ENCODE measurements around the gene NSD1.
"Not testable (repeated sequence)": the region's sequence is repeated elsewhere in the genome, so short reads cannot be mapped to it uniquely, and the experiment has no call there.

The NSD1 gene

DNA sequence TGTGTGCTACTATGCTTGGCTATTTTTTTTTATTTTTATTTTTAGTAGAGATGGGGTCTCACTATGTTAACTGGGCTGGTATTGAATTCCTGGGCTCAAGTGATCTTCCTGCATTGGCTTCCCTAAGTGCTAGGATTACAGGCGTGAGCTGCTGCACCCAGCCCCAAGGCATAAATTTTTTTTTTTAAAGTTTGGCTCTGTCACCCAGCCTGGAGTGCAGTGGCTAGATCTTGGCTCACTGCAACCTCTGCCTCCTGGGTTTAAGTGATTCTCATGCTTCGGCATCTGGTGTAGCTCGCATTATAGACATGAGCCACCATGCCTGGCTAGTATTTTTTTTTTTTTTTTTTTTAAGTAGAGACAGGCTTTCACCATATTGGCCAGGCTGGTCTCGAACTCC is 99.6 kb downstream of the NSD1 start:
- no peak overlapping the region for H3K4me3 ChIP-seq (ENCODE audit: low read depth, low read length)
- no peaks in the 10 kb centered on the region; the same call in 1 of the 2 replicates for H3K4me1 ChIP-seq (ENCODE audit: control insufficient read depth, insufficient read depth, low read length)
- H3K36me3 ChIP-seq (ENCODE audit: control insufficient read depth, insufficient read depth, low read length): peaks cover 68% of the 10 kb centered on the region
- no peaks in the 10 kb centered on the region for H3K9me3 ChIP-seq (ENCODE audit: control insufficient read depth, insufficient read depth, low read length)
- no peak overlapping the region for H3K9ac ChIP-seq (ENCODE audit: low read depth, low read length)
- no peak overlapping the region for H3K27ac ChIP-seq (ENCODE audit: low read depth, low read length)
- no peaks in the 10 kb centered on the region for H3K27me3 ChIP-seq (ENCODE audit: control insufficient read depth, insufficient read depth, low read length)

DNA sequence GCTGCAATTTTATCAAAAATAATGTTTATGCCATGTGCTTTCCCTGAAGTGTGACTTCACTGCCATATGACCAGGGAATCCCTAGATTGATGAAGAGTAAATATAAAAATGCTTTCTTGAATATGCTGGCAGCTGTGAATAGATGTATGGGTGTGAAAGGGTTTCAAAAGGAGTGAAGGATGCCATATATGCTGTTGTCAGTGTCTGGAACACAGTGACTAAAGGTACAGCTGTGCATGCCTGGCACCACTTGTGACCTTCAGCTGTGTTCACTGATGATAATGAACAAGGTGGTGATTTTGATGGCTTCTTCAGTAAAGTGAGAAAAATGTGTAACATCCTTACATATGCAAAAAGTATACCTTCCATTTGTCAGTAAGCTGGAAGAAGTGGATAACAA is 100.2 kb downstream of the NSD1 start:
- H3K27ac ChIP-seq (ENCODE audit: low read depth, low read length): no peak overlapping the region

DNA sequence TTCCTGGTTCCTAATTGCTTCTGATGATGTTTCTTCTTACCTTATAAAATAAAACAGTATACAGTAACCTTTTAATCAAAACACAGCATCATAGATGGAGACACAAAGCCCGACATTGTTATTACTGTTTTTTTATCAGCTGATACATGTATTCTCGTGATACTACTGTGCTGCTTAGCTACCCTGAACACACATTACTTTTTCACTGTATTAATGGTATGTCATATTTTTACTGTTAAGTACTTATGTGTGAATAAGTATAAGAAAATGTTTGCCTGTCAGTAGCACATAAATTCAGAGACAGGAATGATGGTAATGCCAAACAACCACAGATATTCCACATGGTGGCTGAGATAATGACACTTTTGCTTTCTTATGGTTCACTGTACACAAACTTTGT is 101.3 kb downstream of the NSD1 start:
- Histone ChIP-seq H3K36me3 (ENCODE audit: control insufficient read depth, insufficient read depth, low read length) (peaks cover 76% of the 10 kb centered on the region), H3K27ac (ENCODE audit: low read depth, low read length) (no peak overlapping the region), H3K9me3 (ENCODE audit: control insufficient read depth, insufficient read depth, low read length) (no peaks in the 10 kb centered on the region), H3K27me3 (ENCODE audit: control insufficient read depth, insufficient read depth, low read length) (no peaks in the 10 kb centered on the region), H3K9ac (ENCODE audit: low read depth, low read length) (no peak overlapping the region), H3K4me1 (ENCODE audit: control insufficient read depth, insufficient read depth, low read length) (no peaks in the 10 kb centered on the region; the same call in 1 of the 2 replicates), H3K4me3 (ENCODE audit: low read depth, low read length) (no peak overlapping the region)

More for the DNA sequence above, 100.2 kb downstream of the NSD1 start:
- H3K4me1 ChIP-seq (ENCODE audit: control insufficient read depth, insufficient read depth, low read length): no peaks in the 10 kb centered on the region; the same call in 1 of the 2 replicates
- H3K27me3 ChIP-seq (ENCODE audit: control insufficient read depth, insufficient read depth, low read length): no peaks in the 10 kb centered on the region
- H3K9ac ChIP-seq (ENCODE audit: low read depth, low read length): no peak overlapping the region
- H3K36me3 ChIP-seq (ENCODE audit: control insufficient read depth, insufficient read depth, low read length): peaks cover 72% of the 10 kb centered on the region
- no peaks in the 10 kb centered on the region for H3K9me3 ChIP-seq (ENCODE audit: control insufficient read depth, insufficient read depth, low read length)
- no peak overlapping the region for H3K4me3 ChIP-seq (ENCODE audit: low read depth, low read length)

DNA sequence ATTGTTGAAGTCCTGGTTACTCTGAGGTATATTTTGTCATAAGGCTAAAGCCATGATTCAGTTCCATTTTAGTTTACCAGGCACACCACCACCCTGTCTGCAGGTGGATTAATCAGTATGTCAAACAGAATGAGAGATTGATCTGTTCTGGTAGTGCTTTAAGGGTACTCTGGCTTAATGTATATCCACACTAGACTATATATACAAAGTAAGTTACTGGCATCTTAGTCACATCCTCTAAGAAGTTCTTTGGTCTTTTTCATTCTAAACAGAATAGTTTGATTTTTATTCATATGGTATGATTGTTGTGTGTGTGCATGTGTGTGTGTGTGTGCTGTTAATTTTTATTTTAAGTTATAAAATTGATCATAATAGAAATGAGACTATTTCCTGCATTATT is 108.2 kb downstream of the NSD1 start:
- H3K9ac ChIP-seq (ENCODE audit: low read depth, low read length): no peak overlapping the region
- H3K27me3 ChIP-seq (ENCODE audit: control insufficient read depth, insufficient read depth, low read length): no peaks in the 10 kb centered on the region
- no peaks in the 10 kb centered on the region for H3K4me1 ChIP-seq (ENCODE audit: control insufficient read depth, insufficient read depth, low read length)
- no peak overlapping the region for H3K4me3 ChIP-seq (ENCODE audit: low read depth, low read length)
- no peaks in the 10 kb centered on the region for H3K9me3 ChIP-seq (ENCODE audit: control insufficient read depth, insufficient read depth, low read length)
- H3K27ac ChIP-seq (ENCODE audit: low read depth, low read length): no peak overlapping the region
- peaks cover 89% of the 10 kb centered on the region for H3K36me3 ChIP-seq (ENCODE audit: control insufficient read depth, insufficient read depth, low read length)

DNA sequence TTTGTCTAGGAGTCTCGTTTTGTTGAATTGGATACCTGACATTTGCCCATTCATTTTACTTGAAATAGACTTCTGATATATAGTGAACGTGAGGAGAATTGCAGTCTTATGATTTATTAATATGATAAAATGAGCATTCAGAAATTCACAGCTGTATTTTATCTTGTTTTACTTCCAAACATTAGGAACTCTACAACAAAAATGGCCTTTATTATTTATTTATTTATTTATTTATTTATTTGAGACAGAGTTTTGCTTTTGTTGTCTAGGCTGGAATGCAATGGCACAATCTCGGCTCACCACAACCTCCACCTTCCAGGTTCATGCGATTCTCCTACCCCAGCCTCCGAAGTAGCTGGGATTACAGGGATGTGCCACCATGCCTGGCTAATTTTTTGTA is 108.7 kb downstream of the NSD1 start:
- H3K4me1 ChIP-seq (ENCODE audit: control insufficient read depth, insufficient read depth, low read length): no peaks in the 10 kb centered on the region
- no peak overlapping the region for H3K4me3 ChIP-seq (ENCODE audit: low read depth, low read length)
- H3K9me3 ChIP-seq (ENCODE audit: control insufficient read depth, insufficient read depth, low read length): no peaks in the 10 kb centered on the region
- H3K27ac ChIP-seq (ENCODE audit: low read depth, low read length): no peak overlapping the region
- H3K9ac ChIP-seq (ENCODE audit: low read depth, low read length): no peak overlapping the region
- H3K27me3 ChIP-seq (ENCODE audit: control insufficient read depth, insufficient read depth, low read length): no peaks in the 10 kb centered on the region
- peaks cover 90% of the 10 kb centered on the region for H3K36me3 ChIP-seq (ENCODE audit: control insufficient read depth, insufficient read depth, low read length)

DNA sequence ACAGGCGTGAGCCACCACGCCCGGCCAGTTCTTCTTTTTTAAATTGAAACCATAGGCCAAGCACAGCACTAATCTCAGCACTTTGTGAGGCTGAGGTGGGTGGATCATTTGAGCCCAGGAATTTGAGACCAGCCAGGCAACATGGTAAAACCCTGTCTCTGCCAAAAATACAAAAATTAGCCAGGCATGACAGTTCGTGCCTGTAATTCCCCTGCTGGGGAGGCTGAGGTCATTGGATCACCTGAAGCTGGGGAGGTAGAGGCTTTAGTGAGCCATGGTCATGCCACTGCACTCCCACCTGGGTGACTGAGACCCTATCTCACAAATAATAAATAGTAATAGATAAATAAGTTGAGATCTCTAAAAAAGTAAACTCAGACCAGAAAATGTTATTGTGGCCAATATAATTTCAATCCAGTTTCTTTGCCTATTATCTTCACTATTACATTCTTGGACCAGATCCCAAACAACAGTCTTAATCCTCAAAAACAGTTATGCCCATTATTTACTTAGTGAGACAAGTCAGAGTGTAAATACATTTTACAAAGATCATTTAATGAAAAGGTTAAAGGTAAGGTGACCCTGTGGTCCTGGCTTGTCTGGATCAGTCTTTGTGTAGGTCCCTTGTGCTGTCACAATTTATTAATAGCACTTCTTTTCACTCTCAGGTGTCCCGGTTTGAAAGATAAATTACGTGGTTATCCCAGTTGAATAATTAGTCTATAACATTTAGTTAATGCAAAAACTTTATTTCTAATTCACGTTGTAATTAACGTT is 116.4 kb downstream of the NSD1 start:
- Histone ChIP-seq H3K36me3 (ENCODE audit: control insufficient read depth, insufficient read depth, low read length) (peaks cover 93% of the 10 kb centered on the region), H3K27ac (ENCODE audit: low read depth, low read length) (no peak overlapping the region), H3K9ac (ENCODE audit: low read depth, low read length) (no peak overlapping the region), H3K27me3 (ENCODE audit: control insufficient read depth, insufficient read depth, low read length) (no peaks in the 10 kb centered on the region), H3K4me3 (ENCODE audit: low read depth, low read length) (no peak overlapping the region), H3K4me1 (ENCODE audit: control insufficient read depth, insufficient read depth, low read length) (no peaks in the 10 kb centered on the region), H3K9me3 (ENCODE audit: control insufficient read depth, insufficient read depth, low read length) (no peaks in the 10 kb centered on the region)

DNA sequence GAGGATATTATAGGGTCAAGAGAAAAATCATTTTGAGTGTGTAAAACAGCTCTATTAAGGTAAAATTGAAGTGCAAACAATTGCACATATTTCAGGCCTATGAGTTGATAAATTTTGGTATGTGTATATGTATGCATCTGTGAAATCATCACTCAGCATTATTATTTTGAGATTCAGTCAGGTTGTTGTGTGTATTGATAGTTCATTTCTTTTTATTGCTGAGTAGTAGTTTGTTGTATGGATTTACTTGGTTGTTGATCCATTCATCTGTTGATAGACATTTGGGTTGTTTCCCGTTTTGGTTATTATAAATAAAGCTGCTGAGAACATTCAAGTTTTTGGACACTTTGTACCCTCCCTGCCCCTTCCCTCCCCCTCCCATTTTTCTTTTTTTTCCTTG is 119.7 kb downstream of the NSD1 start:
- Histone ChIP-seq H3K4me1 (ENCODE audit: control insufficient read depth, insufficient read depth, low read length) (no peaks in the 10 kb centered on the region), H3K36me3 (ENCODE audit: control insufficient read depth, insufficient read depth, low read length) (peaks cover 94% of the 10 kb centered on the region), H3K27me3 (ENCODE audit: control insufficient read depth, insufficient read depth, low read length) (no peaks in the 10 kb centered on the region), H3K9me3 (ENCODE audit: control insufficient read depth, insufficient read depth, low read length) (no peaks in the 10 kb centered on the region), H3K27ac (ENCODE audit: low read depth, low read length) (no peak overlapping the region), H3K4me3 (ENCODE audit: low read depth, low read length) (no peak overlapping the region), H3K9ac (ENCODE audit: low read depth, low read length) (no peak overlapping the region)

DNA sequence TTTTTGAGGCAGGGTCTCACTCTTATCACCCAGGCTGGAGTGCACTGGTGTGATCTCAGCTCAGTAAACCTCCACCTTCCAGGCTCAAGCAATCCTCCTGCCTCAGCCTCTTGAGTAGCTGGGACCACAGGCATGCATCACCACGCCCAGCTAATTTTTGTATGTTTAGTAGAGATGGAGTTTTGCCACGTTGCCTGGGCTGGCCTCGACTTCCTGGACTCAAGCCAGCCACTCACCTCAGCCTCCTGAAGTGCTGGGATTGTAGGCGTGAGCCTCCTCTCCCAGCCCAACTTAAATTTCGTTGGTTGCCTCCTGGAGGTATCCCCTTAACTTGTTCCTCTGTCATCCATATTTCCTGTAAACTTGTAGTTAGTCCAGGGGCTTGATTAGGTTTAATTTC is 122.7 kb downstream of the NSD1 start:
- Histone ChIP-seq H3K9ac (ENCODE audit: low read depth, low read length) (no peak overlapping the region), H3K27me3 (ENCODE audit: control insufficient read depth, insufficient read depth, low read length) (no peaks in the 10 kb centered on the region), H3K4me3 (ENCODE audit: low read depth, low read length) (no peak overlapping the region), H3K36me3 (ENCODE audit: control insufficient read depth, insufficient read depth, low read length) (peaks cover 97% of the 10 kb centered on the region), H3K9me3 (ENCODE audit: control insufficient read depth, insufficient read depth, low read length) (no peaks in the 10 kb centered on the region), H3K27ac (ENCODE audit: low read depth, low read length) (no peak overlapping the region), H3K4me1 (ENCODE audit: control insufficient read depth, insufficient read depth, low read length) (no peaks in the 10 kb centered on the region)

DNA sequence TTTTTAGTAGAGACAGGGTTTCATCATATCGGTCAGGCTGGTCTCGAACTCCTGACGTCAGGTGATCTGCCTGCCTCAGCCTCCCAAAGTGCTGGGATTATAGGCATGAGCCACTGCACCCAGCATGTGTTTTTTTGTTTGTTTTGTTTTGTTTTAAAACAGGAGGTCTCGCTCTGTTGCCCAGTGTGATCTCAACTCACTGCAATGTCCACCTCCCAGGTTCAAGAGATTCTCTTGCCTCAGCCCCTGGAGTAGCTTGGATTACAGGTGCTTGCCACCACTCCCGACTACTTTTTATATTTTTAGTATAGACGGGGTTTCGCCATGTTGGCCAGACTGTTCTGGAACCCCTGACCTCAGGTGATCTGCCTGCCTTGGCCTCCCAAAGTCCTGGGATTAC is 125.1 kb downstream of the NSD1 start:
- H3K4me3 ChIP-seq (ENCODE audit: low read depth, low read length); H3K27me3 ChIP-seq (ENCODE audit: control insufficient read depth, insufficient read depth, low read length); H3K4me1 ChIP-seq (ENCODE audit: control insufficient read depth, insufficient read depth, low read length); H3K27ac ChIP-seq (ENCODE audit: low read depth, low read length); H3K9ac ChIP-seq (ENCODE audit: low read depth, low read length); H3K9me3 ChIP-seq (ENCODE audit: control insufficient read depth, insufficient read depth, low read length): not testable (repeated sequence)
- peaks cover 97% of the 10 kb centered on the region for H3K36me3 ChIP-seq (ENCODE audit: control insufficient read depth, insufficient read depth, low read length)

DNA sequence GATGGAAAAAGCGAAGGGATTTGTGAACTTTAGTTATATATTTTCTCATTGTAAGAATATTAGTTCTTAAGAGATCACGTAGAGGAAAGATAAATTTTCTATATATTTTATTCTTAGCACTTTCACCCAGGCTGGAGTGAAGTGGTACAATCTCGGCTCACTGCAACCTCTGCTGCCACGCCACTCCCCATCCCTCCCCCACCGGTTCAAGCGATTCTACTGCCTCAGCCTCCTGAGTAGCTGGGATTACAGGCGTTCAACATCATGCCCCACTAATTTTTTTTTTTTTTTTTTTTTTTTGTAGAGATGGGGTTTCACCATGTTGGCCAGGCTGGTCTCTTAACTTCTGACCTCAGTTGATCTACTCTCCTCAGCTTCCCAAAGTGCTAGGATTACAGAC is 127.4 kb downstream of the NSD1 start:
- no peaks in the 10 kb centered on the region for H3K4me1 ChIP-seq (ENCODE audit: control insufficient read depth, insufficient read depth, low read length)
- H3K9me3 ChIP-seq (ENCODE audit: control insufficient read depth, insufficient read depth, low read length): no peaks in the 10 kb centered on the region
- no peak overlapping the region for H3K9ac ChIP-seq (ENCODE audit: low read depth, low read length)
- H3K27ac ChIP-seq (ENCODE audit: low read depth, low read length): no peak overlapping the region
- H3K36me3 ChIP-seq (ENCODE audit: control insufficient read depth, insufficient read depth, low read length): peaks cover 96% of the 10 kb centered on the region
- H3K27me3 ChIP-seq (ENCODE audit: control insufficient read depth, insufficient read depth, low read length): no peaks in the 10 kb centered on the region
- no peak overlapping the region for H3K4me3 ChIP-seq (ENCODE audit: low read depth, low read length)

DNA sequence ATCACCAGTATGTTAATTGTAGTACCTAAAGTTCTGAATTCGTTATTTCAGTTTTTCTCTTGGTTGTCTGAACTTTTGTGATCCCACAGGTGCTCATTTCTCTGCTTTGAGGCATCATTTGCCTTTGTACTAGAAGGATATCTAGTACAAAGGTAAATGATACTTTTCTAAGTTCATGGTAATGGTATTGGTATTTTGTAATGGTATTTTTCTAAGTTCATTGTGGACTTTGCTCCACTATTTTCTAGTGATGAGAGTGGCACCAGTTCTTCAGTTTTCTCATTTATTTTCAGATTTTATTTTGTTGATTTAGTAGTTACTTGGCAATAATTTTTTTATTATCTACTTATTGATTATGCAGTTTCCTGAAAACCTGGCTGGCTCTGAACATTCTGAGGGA is 127.9 kb downstream of the NSD1 start:
- no peak overlapping the region for H3K4me3 ChIP-seq (ENCODE audit: low read depth, low read length)
- H3K27ac ChIP-seq (ENCODE audit: low read depth, low read length): no peak overlapping the region
- no peaks in the 10 kb centered on the region for H3K4me1 ChIP-seq (ENCODE audit: control insufficient read depth, insufficient read depth, low read length)
- no peak overlapping the region for H3K9ac ChIP-seq (ENCODE audit: low read depth, low read length)
- H3K27me3 ChIP-seq (ENCODE audit: control insufficient read depth, insufficient read depth, low read length): no peaks in the 10 kb centered on the region
- no peaks in the 10 kb centered on the region for H3K9me3 ChIP-seq (ENCODE audit: control insufficient read depth, insufficient read depth, low read length)
- H3K36me3 ChIP-seq (ENCODE audit: control insufficient read depth, insufficient read depth, low read length): peaks cover 96% of the 10 kb centered on the region

Data from HUES48 (cell line).